Stimulated activated CD8-positive, alpha-beta memory T cell treated with anti-CD3 and anti-CD28 coated beads, Interleukin-2, amount 100 ng/mL, for 48 hours (primary cell): Measurements from ENCODE around the gene ADPRS.

ENCODE experiments used
- DNase-seq, 2 donors: peaks; one replicate each; pipeline ENCODE4 v3.0.0-alpha.2; 2020; ENCODE audit warnings: low read depth in 2 of 2

The ADPRS gene

DNA sequence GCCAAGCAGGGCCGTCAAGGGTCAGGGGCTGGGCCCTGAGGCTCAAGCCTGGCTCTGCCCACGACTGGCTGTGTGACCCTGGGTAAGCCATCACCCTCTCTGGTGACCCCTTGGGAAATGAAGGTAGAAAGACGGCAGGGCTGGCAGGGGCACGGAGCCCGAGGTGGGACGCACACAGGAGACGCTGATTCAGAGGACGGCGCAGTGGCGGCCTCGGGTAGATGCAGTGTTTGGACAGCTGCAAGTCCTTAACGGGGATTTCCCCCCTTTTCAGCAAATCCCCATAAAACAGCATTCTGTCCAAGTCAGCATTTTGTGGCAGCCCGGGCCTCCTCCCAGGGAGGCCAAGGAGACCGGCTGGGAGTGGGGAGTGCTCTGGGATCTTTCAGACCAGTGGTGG lies 19.6 kb downstream of the ADPRS start:
- no peak for DNase-seq

- no peak for DNase-seq
Measured at GRCh38 chr1:36109041-36109679, 20.5 kb downstream of the ADPRS start.

- DNase-seq: no peak
Measured at GRCh38 chr1:36111151-36111550, 22.5 kb downstream of the ADPRS start.

- no peak for DNase-seq
Measured at GRCh38 chr1:36112823-36113222, 24.1 kb downstream of the ADPRS start.

GRCh38 chr1:36114371-36114770 lies 25.7 kb downstream of the ADPRS start:
- no peak for DNase-seq

GRCh38 chr1:36115200-36115669 lies 26.5 kb downstream of the ADPRS start:
- DNase-seq: no peak

- DNase-seq: no peak
Measured at GRCh38 chr1:36115931-36116330, 27.2 kb downstream of the ADPRS start.

DNA sequence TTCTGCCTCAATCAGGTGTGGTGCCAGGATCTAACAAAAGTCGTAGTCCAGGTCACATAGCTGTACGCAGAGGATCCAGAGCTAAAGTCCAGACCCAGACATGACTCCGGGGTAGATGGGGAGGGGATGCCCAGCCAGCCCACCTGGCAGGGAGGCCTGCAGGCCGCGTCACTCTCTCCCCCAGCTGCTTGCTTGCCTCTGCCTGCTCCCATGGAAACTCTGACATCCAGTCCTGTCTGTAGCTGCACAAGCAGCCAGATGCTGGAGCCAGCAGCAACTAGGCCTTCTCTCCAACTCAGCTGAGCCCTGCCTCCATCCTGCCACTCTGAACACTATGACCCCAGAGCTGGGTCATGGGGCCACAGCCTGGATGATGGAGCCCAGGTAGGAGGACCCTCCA lies 28.2 kb downstream of the ADPRS start:
- DNase-seq: no peak

- no peak for DNase-seq
Measured at GRCh38 chr1:36118447-36119204, 29.9 kb downstream of the ADPRS start.

DNA sequence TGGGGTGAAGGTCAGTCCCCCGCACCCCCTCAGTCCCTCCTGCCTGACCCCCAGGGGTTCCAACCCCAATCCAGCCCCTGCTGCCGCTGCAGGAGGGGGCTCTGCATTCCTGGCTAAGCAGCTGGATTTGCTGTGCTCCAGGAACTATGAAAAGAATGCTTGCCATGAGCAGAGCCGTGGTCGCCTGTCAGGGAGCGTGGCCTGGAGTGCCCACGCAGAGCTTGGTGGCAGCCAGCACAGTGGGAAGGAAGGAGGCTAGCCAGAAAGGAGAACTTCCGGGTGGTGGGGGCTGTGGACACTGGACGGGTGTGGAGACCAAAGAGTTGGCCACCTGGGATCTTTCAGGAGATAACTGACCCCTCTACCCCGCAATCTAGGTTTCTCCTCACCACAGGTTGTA lies 30.8 kb downstream of the ADPRS start:
- no peak for DNase-seq

DNA sequence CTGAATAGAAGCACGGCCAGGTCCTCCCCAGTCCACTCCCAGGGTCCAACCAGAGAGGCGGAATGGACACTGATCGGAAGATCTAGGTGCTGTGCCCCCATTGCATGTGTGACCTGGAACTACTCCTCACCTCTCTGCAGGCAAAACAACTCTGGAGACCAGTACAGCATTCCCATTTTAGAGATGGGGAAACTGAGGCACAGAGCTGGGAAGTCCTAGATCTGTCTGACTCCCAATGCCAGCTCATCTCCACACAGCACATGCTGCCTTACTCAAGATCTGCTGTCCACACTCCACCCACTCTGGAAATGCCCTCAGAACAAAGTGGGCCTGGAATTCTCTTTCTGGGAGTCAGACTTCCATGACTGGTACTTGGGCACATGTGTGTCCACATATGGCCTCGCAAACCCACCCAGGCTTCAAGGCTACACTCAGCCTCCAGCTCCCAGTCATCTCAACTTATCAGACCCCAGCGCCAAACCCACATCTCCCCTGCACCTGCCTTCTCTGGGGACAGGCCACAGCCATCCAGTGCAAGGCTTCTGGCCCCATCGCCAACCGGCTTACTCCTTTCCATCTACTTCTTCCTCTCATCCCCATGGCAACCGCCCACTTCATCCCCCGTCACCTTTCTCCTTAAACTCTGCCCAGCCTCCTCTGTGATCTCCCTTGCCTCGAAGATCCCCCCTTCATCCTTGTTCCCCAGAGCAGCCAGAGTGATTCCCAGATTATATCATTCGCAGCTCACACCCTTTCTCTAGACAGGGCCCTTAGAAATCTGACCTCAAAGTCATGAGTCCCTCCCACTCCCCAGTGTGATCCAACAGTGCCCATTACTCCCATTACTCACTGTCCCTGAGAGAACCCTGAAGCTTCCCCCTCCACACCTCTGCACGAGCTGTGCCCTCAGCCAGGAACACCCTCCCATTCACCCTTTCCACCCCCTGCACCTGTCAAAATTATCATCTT lies 33.7 kb downstream of the ADPRS start:
- DNase-seq: no peak

- no peak for DNase-seq
Measured at GRCh38 chr1:36123356-36123755, 34.7 kb downstream of the ADPRS start.

GRCh38 chr1:36124404-36125128 lies 35.9 kb downstream of the ADPRS start:
- no peak for DNase-seq

DNA sequence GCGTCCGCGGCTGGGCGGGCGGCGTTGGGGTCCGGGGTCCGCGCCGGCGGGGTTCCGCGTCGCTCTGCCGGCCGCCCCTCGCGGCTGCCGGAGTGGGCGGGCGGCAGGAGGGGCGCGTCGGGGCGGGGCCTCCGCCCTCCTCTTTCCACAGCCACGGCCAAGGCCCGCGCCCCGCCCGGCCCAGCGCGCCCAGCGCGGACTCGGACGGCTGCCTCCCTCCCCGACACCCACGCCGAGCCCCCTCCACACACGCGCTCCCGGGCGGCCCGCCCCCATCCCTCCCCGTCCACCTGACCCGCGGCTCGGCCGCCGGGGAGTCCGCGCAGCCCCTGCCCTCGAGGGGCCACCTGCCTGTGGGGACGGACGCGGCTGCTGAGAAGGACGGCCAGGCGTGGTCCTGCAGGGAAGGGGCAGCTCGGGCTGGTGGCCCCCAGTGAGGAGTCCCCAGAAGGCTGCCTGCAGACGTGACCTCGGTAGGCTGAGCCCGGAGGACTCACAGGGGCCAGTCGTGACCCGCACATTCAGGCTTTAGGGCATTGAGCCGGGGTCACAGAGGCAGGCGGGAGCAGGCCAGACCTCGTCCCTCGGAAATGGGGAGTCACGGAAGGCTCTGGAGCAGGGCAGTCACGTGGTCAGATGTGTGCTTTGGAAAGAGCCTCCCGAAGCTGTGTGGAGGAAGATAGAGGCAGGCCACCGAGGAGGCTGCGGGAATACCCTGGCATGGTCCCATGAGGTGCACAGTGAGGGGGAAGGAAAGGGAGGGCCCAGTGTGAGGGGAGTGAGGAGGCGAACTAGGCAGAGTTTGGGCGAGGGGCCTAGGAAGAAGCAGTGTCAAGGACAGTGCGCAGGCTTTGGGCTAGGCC lies 36.7 kb downstream of the ADPRS start, which contains the start of gene COL8A2:
Gene COL8A2 (minus strand): TSS at position 94 of the 863 bp plus-strand sequence. CDS start 24,980 bp downstream, outside the sequence.
- no peak for DNase-seq

DNA sequence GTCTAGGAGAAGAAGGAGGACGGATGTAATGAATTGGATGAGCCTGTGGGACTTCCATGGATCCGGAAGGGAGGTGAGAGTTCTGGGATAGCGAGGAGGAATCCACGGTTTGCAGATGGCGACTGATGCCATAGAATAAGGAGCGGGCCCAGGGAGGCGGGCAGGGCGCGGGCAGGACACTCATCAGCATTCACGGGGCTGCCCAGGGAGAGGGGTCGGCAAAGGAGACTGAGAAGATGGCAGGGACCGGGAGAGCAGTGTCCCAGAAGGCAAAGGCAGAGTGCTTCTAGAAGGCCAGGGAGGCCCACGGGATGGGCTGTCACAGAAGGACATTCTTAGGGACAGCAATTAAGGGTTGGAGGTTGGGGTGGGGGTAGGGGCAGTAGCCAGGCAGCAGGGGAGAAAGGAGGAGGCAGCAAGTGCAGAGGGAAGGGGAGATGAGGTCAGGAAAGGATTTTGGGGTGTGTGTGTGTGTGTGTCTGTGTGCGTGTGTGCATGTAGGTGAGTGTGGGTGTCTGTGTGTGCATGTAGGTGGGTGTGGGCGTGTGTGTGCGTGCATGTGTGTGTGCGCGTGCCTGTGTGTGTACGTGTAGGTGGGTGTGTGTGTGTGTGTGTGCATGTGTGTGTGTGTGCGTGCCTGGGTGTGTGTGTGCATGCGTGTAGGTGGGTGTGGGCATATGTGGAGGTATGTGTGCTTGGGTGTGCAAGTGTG lies 37.5 kb downstream of the ADPRS start:
- no peak for DNase-seq

GRCh38 chr1:36126797-36127500 lies 38.3 kb downstream of the ADPRS start:
- DNase-seq: no peak

GRCh38 chr1:36128126-36128904 lies 39.6 kb downstream of the ADPRS start:
- DNase-seq: no peak

DNA sequence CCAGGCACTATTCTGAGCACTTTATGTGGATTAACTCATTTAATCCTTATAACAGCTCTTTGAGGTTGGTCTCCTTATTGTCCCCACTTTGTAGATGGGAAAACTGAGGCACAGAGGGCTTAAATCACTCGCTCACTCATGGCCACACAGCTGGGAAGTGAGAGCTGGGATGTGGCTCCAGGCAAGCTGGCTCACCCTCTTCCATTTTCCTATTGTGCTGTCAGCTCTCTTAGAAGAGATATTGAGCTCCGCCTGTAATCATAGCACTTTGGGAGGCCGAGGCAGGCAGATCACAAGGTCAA lies 40.2 kb downstream of the ADPRS start:
- no peak for DNase-seq

DNA sequence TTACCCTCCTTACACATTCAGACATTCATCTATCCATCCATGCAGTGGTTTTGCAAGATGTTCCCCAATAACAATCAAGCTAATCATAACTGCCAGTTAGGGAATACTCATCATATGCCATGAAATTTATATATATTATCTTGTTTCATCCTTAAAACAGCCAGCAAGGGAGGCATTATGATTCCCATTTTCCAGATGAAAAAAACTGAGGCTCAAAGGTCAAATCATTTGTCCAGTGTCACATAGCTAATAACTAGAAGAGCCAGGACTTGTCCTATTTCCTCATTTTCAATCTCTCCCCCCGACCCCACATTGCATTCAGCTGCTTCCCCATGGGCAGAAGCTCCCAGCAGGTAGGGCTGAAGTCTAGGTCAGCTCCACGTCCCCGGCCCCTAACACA lies 43.3 kb downstream of the ADPRS start:
- DNase-seq: no peak
